ENCODE measurements around the gene MAGEA6.
"Not testable (repeated sequence)": the region's sequence is repeated elsewhere in the genome, so short reads cannot be mapped to it uniquely, and the experiment has no call there.

Gene MAGEA6

GRCh38 chrX:152769549-152770289 lies at the start of gene MAGEA6:
Gene MAGEA6 (minus strand): TSS chrX:152769689. CDS start chrX:152767650, 2,039 bp downstream.
- DNase-seq: not testable (repeated sequence)

- no peak for DNase-seq
These were observed 49.8 kb upstream of the MAGEA6 start for GRCh38 chrX:152819266-152819665.

- DNase-seq: no peak
These were observed 48.9 kb upstream of the MAGEA6 start for GRCh38 chrX:152818356-152818755.

GRCh38 chrX:152817078-152817764 lies 47.7 kb upstream of the MAGEA6 start:
- peak; percentile 6 to 66 (median 9) for DNase-seq

GRCh38 chrX:152814048-152814447 lies 44.6 kb upstream of the MAGEA6 start:
- DNase-seq: no peak

- no peak for DNase-seq
These were observed 43.7 kb upstream of the MAGEA6 start for GRCh38 chrX:152813206-152813605.

GRCh38 chrX:152810403-152810802 lies 40.9 kb upstream of the MAGEA6 start:
- peak in 2 of 3 experiments; percentile 63 to 91 for DNase-seq

GRCh38 chrX:152806035-152806434 lies 36.5 kb upstream of the MAGEA6 start:
- no peak for DNase-seq

GRCh38 chrX:152798945-152799344 lies 29.5 kb upstream of the MAGEA6 start:
- no peak for DNase-seq

- not testable (repeated sequence) for DNase-seq
These were observed 17.6 kb upstream of the MAGEA6 start for GRCh38 chrX:152787062-152787461.

GRCh38 chrX:152766562-152766961 lies 2.9 kb downstream of the MAGEA6 start:
- not testable (repeated sequence) for DNase-seq

- DNase-seq: not testable (repeated sequence)
These were observed 7.9 kb downstream of the MAGEA6 start for GRCh38 chrX:152761582-152761981.

GRCh38 chrX:152759544-152759943 lies 9.9 kb downstream of the MAGEA6 start:
- not testable (repeated sequence) for DNase-seq

GRCh38 chrX:152758918-152759317 lies 10.6 kb downstream of the MAGEA6 start, which contains the start of gene CSAG3:
Gene CSAG3 (plus strand): TSS chrX:152759218.
- not testable (repeated sequence) for DNase-seq

GRCh38 chrX:152754871-152755270 lies 14.6 kb downstream of the MAGEA6 start:
- DNase-seq: not testable (repeated sequence)

- not testable (repeated sequence) for DNase-seq
These were observed 15.5 kb downstream of the MAGEA6 start, which contains the start of gene MAGEA2 for GRCh38 chrX:152753686-152754650. Gene MAGEA2 (minus strand): TSS chrX:152753842. CDS start chrX:152751363, 2,479 bp downstream.

- no peak for DNase-seq
These were observed 30.9 kb downstream of the MAGEA6 start for GRCh38 chrX:152738560-152738959.

- not testable (repeated sequence) for DNase-seq
These were observed 33.0 kb downstream of the MAGEA6 start for GRCh38 chrX:152736528-152736927.

GRCh38 chrX:152735860-152736511 lies 33.5 kb downstream of the MAGEA6 start:
- no peak for DNase-seq

- no peak for DNase-seq
These were observed 34.4 kb downstream of the MAGEA6 start for GRCh38 chrX:152735101-152735500.

- not testable (repeated sequence) for DNase-seq
These were observed 35.2 kb downstream of the MAGEA6 start for GRCh38 chrX:152734143-152734858.

Data from NCI-H1417 (cell line).